ENCODE measurements around the gene SFSWAP.

DNA sequence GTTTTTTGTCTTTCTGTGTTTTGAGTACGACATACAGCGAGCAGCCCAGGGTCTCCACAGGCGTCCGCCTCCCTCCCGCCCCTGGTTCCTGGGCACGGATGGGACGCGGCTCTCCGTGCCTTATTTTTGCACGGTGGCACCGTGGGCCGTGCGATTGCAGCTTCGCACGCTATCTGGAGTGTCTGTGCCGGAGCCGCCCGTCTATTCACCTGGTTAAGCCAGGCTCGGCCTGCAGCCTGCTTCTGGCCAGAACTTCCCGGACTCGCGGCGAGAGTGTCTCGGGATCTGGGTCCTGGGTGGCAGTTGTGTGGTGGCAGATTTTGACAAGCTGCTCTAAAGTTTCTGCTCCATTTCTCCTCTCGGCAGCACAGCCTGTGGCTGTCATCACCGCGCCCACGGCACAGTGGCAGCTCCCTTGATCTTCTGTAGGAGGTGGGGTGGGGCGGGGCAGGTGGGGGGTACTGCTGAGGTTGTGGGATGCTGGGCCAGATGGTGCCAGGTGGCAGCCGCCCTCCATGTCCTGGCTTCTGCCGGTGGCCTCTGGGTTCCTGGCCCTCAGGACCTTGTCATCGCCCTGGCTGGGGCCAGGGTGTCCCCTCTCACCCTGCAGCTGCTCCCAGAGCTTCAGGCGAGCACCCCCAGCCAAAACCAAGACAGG, 120.2 kb downstream of the SFSWAP start:
- TF ChIP-seq, protein P1, sequence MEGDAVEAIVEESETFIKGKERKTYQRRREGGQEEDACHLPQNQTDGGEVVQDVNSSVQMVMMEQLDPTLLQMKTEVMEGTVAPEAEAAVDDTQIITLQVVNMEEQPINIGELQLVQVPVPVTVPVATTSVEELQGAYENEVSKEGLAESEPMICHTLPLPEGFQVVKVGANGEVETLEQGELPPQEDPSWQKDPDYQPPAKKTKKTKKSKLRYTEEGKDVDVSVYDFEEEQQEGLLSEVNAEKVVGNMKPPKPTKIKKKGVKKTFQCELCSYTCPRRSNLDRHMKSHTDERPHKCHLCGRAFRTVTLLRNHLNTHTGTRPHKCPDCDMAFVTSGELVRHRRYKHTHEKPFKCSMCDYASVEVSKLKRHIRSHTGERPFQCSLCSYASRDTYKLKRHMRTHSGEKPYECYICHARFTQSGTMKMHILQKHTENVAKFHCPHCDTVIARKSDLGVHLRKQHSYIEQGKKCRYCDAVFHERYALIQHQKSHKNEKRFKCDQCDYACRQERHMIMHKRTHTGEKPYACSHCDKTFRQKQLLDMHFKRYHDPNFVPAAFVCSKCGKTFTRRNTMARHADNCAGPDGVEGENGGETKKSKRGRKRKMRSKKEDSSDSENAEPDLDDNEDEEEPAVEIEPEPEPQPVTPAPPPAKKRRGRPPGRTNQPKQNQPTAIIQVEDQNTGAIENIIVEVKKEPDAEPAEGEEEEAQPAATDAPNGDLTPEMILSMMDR (IDR thresholded peaks at IDR 0.05; ENCODE audit: low read depth, low read length, poor library complexity, severe bottlenecking): no peak
- TF ChIP-seq EZH2phosphoT487 (IDR thresholded peaks at IDR 0.05; ENCODE audit: borderline replicate concordance, low read length): 0 out of 2 replicates have a peak, but pooled peaks have one; percentile 10
